Choroid plexus epithelial cell (primary cell): ENCODE data around the gene AHRR.

Experiments
- DNase-seq: peaks from one replicate; pipeline ENCODE4 v3.0.0-alpha.2; 2010; ENCODE audit warnings: low read depth
- H3K4me3 ChIP-seq: 2 replicates; pipeline ENCODE4 v1.5.1; 2011; ENCODE audit warnings: low read depth, mild to moderate bottlenecking, control low read depth, low read length, moderate library complexity
- TF ChIP-seq, protein P1 (sequence below): conservative IDR thresholded peaks from 2 replicates; pipeline ENCODE4 v1.5.1; 2011; ENCODE audit warnings: low read depth, mild to moderate bottlenecking, control low read depth, inconsistent platforms, low read length, moderate library complexity

AHRR gene

DNA sequence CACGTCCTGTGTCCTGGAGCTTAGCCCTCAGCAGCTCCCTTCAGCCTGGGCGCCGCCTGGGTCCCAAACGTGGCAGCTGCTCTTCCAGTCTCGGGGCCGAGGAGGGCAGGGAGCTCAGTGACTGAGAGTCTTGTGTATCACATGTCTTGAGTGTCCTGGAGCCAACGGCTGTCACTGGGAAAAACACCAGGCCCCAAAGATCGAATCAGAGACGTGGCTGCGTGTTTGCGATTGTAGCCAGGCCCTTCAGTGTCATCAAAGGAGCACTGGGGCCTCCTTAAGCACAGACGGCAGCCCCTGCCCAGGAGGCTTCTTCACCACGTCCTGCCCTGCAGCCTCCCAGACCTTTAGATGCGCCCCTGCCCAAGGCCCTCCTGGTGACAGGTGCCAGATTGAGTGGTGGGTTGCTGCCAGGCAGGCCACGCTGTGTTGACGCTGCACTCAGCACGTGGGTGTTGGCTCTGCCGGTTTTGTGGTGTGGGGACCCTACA, 115.8 kb downstream of the AHRR start:
- no peak for DNase-seq
- TF ChIP-seq, protein P1, sequence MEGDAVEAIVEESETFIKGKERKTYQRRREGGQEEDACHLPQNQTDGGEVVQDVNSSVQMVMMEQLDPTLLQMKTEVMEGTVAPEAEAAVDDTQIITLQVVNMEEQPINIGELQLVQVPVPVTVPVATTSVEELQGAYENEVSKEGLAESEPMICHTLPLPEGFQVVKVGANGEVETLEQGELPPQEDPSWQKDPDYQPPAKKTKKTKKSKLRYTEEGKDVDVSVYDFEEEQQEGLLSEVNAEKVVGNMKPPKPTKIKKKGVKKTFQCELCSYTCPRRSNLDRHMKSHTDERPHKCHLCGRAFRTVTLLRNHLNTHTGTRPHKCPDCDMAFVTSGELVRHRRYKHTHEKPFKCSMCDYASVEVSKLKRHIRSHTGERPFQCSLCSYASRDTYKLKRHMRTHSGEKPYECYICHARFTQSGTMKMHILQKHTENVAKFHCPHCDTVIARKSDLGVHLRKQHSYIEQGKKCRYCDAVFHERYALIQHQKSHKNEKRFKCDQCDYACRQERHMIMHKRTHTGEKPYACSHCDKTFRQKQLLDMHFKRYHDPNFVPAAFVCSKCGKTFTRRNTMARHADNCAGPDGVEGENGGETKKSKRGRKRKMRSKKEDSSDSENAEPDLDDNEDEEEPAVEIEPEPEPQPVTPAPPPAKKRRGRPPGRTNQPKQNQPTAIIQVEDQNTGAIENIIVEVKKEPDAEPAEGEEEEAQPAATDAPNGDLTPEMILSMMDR, result no peak
- no peak overlapping the region for H3K4me3 ChIP-seq

DNA sequence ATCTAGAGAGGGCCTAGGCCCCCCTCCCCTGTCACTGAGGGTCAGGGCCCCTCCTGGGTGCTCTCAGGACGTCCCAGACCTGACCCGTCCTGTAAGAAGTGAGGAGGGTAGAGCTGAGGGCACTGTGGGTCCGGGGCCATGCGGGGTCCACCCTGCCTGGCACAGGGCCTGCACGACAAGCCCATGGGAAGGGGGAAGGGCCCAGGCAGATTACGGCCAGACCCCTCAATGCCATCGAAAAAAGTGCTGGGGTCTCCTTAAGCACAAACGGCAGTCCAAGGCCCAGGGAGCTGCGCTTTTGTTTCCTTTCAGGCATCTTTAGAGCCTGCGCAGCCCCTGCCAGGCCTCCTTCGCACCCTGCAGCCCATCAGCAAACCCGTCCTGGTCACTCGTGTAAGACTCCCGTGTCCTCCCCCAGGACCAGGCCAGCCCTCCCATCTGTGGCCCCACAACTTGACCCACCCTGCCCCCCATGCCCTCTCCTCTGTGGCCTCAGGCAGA, 117.0 kb downstream of the AHRR start:
- no peak for DNase-seq
- no peak overlapping the region for H3K4me3 ChIP-seq
- TF ChIP-seq, protein P1, result no peak

DNA sequence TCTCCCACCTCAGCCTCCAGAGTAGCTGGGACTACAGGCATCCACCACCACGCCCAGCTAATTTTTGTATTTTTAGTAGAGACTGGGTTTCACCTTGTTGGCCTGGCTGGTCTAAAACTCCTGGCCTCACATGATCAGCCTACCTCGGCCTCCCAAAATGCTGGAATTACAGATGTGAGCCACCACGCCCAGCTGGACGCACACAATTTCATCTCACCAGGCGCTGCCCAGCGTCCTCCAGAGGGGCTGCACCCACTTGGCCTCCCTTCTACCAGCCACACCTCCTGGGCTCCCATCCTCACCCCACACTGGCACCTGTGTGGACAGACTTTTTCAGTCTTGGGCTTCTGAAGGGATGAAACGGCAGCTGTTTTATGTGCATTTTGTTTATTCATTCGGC, 117.7 kb downstream of the AHRR start:
- no peak for DNase-seq
- H3K4me3 ChIP-seq, result no peak overlapping the region
- TF ChIP-seq, protein P1, result no peak

DNA sequence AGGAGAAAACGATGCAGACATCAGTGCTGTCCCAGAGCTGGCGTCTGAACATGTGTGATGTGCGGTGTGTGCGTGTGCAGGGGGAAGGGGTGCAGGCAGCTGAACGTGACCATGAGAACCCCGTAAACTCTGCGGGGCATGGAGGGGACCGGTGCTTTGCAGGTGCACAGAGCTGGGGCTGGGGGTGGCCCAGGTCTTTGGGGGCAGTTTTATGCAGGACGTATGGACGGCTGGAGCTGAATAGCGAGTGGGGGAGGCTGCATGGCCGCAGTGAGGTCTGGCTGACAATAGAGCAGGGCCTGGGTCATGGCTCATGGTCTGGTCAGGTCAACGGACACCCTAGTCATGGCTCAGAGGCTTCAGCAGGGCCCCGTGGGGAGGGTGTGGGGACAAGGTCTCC, 118.1 kb downstream of the AHRR start:
- TF ChIP-seq, protein P1, result no peak
- no peak overlapping the region for H3K4me3 ChIP-seq
- no peak for DNase-seq

DNA sequence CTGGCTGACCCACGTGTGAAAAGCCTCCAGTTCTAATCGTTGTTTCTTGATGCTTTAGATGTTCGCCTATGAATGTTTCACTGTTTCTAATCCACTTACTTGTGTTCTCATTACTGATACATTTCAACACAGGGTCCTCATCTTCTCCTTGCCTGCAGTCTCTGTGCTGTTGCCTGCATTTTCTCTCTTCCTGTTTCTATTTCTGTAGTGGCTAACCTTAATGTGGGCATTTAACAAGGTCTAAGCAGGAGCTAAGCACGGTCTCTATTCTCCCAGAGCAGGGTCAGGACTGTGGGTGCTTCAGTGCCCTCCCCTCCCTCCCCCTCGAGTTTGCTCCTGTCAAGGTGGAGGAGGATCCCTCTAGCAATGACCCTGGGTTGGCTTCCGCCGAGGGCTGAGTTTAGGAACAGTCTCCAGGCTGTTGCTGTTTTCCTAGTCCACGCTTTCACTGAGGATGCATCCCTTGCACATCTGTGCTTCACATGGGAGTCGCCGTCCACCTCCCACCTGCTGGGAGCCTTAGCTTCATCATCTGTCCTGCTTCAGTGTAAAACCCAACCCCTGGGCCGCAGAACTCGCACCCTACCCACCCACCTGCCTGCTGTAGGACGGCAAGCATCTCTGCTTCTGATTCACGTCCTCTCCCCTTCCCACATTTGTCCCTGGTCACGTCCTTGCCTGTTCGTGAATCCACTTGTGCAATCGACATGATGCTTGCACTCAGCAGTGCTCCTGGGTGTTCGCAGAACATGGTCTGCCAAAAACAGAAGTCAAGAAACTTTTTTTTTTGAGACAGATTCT, 119.1 kb downstream of the AHRR start:
- no peak overlapping the region for H3K4me3 ChIP-seq
- TF ChIP-seq, protein P1, result no peak
- no peak for DNase-seq

DNA sequence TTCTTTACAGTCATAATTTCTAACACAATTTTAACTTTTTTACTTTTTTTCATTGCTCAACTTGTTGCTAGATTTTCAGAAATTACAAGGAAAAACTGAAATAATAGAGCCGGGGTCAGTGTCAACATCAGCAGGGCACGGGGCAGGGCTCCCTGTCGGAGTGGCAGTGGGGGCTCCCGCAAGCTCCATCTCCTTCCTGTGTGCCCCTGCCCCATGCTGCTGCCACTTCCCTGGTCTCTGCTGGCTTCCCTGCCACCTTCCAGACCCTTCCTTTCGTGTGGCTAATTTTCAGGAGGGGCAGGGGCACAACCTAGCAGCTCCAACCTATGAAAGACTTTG, 120.5 kb downstream of the AHRR start:
- DNase-seq, result no peak
- TF ChIP-seq, protein P1, result no peak
- H3K4me3 ChIP-seq, result peak overlapping the region; percentile 94
